Ammon's horn (tissue), 1 donor: ENCODE results near the gene DMD.
"Not testable (repeated sequence)": the region's sequence is repeated elsewhere in the genome, so short reads cannot be mapped to it uniquely, and the experiment has no call there.

Experiments
- DNase-seq: peaks from one replicate; pipeline ENCODE4 v3.0.0-alpha.2; 2016; ENCODE audit warnings: low spot score

Gene DMD

GRCh38 chrX:32852203-32852602, 359.1 kb downstream of the DMD start:
- no peak for DNase-seq

GRCh38 chrX:32851556-32851955, 359.8 kb downstream of the DMD start:
- DNase-seq = no peak

GRCh38 chrX:32847921-32848320, 363.4 kb downstream of the DMD start:
- DNase-seq = no peak

- peak; percentile 7 for DNase-seq
Observed at GRCh38 chrX:32842053-32842452, 369.3 kb downstream of the DMD start.

GRCh38 chrX:32839781-32840180, 371.6 kb downstream of the DMD start:
- no peak for DNase-seq

- no peak for DNase-seq
Observed at GRCh38 chrX:32825009-32825408, 386.3 kb downstream of the DMD start.

- DNase-seq = no peak
Observed at GRCh38 chrX:32804034-32804433, 407.3 kb downstream of the DMD start.

- DNase-seq = no peak
Observed at GRCh38 chrX:32798990-32799389, 412.4 kb downstream of the DMD start.

GRCh38 chrX:32788936-32789335, 422.4 kb downstream of the DMD start:
- DNase-seq = no peak

GRCh38 chrX:32780109-32780508, 431.2 kb downstream of the DMD start:
- DNase-seq = no peak

GRCh38 chrX:32778965-32779364, 432.4 kb downstream of the DMD start:
- peak; percentile 7 for DNase-seq

- DNase-seq = no peak
Observed at GRCh38 chrX:32774966-32775365, 436.4 kb downstream of the DMD start.

GRCh38 chrX:32749070-32749469, 462.3 kb downstream of the DMD start:
- DNase-seq = no peak

- no peak for DNase-seq
Observed at GRCh38 chrX:32745323-32745722, 466.0 kb downstream of the DMD start.

GRCh38 chrX:32744921-32745320, 466.4 kb downstream of the DMD start:
- DNase-seq = no peak

- no peak for DNase-seq
Observed at GRCh38 chrX:32741910-32742309, 469.4 kb downstream of the DMD start.

GRCh38 chrX:32708542-32708941, 502.8 kb downstream of the DMD start:
- DNase-seq = no peak

- DNase-seq = not testable (repeated sequence)
Observed at GRCh38 chrX:32705385-32705784, 506.0 kb downstream of the DMD start.

- DNase-seq = no peak
Observed at GRCh38 chrX:32687379-32687778, 524.0 kb downstream of the DMD start.

GRCh38 chrX:32678487-32678886, 532.9 kb downstream of the DMD start:
- DNase-seq = no peak

- DNase-seq = peak; percentile 1
Observed at GRCh38 chrX:32673193-32673592, 538.2 kb downstream of the DMD start.

GRCh38 chrX:32662516-32662915, 548.8 kb downstream of the DMD start:
- no peak for DNase-seq

GRCh38 chrX:32644476-32645245, 566.7 kb downstream of the DMD start:
- DNase-seq = no peak

- DNase-seq = no peak
Observed at GRCh38 chrX:32642283-32642682, 569.1 kb downstream of the DMD start.
